ENCODE data around the gene RPA1. TPM values are rescaled to one million over a fixed set of nuclear protein-coding genes. Genes with fewer than 3 reads are reported as not detected.

Gene RPA1
- total RNA-seq, 1 experiment from 2014 or later: 24.6 TPM

DNA sequence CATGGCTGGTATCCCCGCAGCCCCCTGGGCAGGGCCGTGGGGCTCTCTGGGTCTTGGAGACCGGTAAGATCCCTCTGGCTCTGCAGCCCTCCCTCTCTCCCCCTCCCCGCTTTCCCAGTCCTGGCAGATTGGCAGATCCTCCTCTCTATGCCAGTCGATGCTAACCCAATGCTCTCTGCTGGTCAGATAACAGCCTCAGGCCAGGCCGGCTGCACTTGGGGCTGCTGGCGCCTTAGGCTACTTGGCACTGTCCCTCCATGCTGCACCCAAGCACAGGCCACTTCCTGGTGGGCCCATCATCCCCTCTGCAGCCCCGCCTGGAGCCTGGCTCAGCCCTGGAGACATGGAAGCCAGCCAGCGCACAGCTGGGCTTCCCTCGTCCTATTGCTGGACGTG lies 113.6 kb downstream of the RPA1 start:
- Histone ChIP-seq H3K36me3 (replicated peaks; ENCODE audit: control insufficient read depth, insufficient read depth, low read length) (no peaks in the 10 kb centered on the region), H3K27me3 (ENCODE audit: control insufficient read depth, insufficient read depth, low read length) (no peaks in the 10 kb centered on the region), H3K4me3 (ENCODE audit: insufficient read depth, low read depth, low read length) (no peak overlapping the region)
- peak; percentile 41 for DNase-seq

DNA sequence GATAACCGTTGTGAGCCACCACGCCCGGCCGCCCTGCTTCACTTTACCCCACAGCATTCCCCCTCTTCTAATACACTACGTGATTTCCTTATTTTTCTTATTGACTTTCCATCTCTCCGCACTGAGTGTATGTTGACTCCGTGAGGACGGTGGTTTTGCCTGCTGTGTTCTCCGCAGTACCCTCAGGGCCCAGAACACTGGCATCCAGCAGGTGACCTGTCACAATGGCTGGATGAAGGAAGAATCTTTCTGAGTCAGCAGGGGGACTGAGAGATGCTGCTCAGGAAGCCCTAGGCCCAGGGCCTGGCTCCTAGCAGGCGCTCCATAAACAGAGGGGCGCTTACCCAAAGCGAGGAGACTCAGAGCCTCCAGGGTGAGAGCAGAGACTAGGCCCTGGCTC lies 115.8 kb downstream of the RPA1 start:
- Histone ChIP-seq H3K4me3 (ENCODE audit: insufficient read depth, low read depth, low read length) (no peak overlapping the region), H3K36me3 (replicated peaks; ENCODE audit: control insufficient read depth, insufficient read depth, low read length) (no peaks in the 10 kb centered on the region), H3K27me3 (ENCODE audit: control insufficient read depth, insufficient read depth, low read length) (no peaks in the 10 kb centered on the region)
- DNase-seq: peak; percentile 71

DNA sequence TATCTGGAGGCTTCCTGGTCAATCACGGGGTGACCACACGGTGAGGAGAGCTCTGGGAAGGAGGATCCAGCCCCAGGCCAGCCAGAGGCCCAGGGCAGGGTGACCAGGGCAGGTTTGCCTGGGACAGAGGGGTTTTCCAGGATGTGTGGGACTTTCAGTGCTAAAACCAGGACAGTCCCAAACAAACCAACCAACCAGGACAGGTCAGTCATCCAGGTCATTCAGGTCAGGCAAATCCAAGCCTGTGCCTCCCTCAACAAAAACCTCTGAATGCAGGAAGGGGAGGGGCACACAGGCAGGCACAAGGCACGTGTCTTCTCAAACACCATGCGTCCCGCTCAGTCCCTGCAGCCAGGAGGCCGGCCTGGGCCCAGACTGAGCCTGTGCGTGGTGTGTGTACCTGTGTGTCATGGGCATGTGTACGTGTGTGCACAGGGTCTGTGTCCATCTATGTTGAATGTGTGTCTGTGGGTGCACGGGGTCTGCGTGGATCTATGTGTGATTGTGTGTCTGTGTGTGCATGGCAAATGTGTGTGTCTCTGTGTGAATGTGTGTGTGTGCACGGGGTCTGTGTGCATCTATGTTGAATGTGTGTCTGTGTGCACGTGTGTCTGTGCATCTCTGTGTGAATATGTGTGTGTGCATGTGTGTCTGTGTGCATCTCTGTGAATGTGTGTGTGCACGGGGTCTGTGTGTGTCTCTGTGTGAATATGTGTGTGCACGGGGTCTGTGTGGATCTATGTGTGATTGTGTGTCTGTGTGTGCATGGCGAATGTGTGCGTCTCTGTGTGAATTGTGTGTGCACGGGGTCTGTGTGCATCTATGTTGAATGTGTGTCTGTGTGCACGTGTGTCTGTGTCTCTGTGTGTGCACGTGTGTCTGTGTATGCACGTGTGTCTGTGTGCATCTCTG lies 116.5 kb downstream of the RPA1 start:
- H3K27me3 ChIP-seq (ENCODE audit: control insufficient read depth, insufficient read depth, low read length): no peaks in the 10 kb centered on the region
- H3K36me3 ChIP-seq (replicated peaks; ENCODE audit: control insufficient read depth, insufficient read depth, low read length): no peaks in the 10 kb centered on the region
- no peak overlapping the region for H3K4me3 ChIP-seq (ENCODE audit: insufficient read depth, low read depth, low read length)
- DNase-seq: peak; percentile 64

DNA sequence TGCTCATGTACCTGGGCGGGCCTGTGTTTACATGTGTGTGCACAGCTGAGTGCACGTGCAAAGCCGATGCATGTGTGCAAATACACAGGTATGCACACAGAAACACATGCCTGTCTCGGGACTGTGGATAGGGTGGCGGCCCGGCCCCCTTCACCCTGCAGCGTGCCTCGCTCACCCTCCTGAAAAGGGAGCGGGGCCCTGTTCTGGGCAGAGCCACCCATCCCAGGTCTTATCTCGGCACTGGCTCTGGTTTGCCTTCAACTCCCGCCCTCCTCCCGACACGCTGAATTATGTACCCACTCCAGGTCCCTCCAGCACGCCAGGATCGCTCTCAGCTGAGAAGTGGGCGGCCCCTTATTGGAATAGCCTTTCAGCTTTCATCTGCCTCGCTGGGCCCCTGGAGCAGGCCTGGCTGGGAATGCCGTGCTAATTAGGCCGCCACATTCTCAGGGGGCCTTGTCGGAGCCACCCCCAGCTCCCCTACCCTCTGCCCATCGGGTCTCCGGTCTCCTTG lies 117.5 kb downstream of the RPA1 start:
- no peak overlapping the region for H3K4me3 ChIP-seq (ENCODE audit: insufficient read depth, low read depth, low read length)
- no peak for DNase-seq

DNA sequence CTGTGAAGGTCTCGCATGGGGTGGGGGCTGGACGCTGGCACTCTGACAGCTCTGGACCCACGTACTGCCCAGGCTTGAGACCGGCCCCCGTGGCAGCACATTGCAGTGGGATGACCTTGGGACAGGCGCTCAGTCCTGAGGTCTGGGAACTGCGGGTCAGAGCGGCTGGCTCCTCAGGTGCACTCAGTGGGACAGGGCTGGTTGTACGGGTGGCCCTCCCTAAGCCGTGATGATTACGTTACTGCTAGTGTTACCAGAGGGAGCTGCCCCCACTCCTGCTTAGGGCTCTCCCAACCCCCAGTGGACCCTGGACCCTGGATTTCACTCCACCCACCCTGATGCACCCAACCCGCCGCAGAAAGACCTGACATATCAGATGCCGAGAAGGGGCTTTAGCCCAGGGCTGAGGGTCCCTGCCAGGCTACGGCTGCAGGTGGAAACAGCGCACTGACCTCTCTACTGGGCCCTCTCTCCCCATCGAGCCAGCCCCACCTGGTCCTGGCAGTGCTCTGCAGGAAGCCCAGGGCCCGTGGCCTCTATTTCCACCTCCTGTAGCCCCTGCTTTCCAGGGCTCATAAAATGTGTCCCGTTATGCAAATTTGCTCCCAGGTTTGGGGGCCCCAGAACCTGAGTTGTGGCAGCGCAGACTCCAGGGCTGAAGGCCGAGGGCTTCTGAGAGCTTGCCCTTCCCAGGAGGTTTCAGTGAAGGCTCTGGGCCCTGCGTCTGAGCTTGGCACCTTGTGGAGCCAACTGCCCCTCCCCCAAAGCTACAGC lies 118.1 kb downstream of the RPA1 start:
- DNase-seq: peak; percentile 68
- Histone ChIP-seq H3K27me3 (ENCODE audit: control insufficient read depth, insufficient read depth, low read length) (no peaks in the 10 kb centered on the region), H3K36me3 (replicated peaks; ENCODE audit: control insufficient read depth, insufficient read depth, low read length) (no peaks in the 10 kb centered on the region), H3K4me3 (ENCODE audit: insufficient read depth, low read depth, low read length) (no peak overlapping the region)

More for the DNA sequence above, 117.5 kb downstream of the RPA1 start:
- no peaks in the 10 kb centered on the region for H3K36me3 ChIP-seq (replicated peaks; ENCODE audit: control insufficient read depth, insufficient read depth, low read length)
- H3K27me3 ChIP-seq (ENCODE audit: control insufficient read depth, insufficient read depth, low read length): no peaks in the 10 kb centered on the region

DNA sequence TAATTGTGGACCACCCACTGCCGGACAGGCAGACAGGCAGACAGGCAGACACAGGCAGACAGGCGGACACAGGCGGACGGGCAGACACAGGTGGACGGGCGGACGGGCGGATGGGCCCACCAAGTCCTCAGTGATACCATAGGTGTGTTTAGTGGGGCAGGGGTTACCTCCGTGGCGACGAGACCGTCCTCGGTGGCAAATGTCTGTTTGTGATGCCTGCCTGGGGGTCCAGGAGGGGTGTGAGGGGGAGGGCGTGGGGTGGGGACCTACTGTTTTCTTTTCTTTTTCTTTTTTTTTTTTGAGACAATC lies 118.7 kb downstream of the RPA1 start:
- H3K4me3 ChIP-seq (ENCODE audit: insufficient read depth, low read depth, low read length): no peak overlapping the region
- no peaks in the 10 kb centered on the region for H3K27me3 ChIP-seq (ENCODE audit: control insufficient read depth, insufficient read depth, low read length)
- peak; percentile 55 for DNase-seq
- no peaks in the 10 kb centered on the region for H3K36me3 ChIP-seq (replicated peaks; ENCODE audit: control insufficient read depth, insufficient read depth, low read length)

Other genes with a start within 250 kb of the RPA1 start
- 36.0 and 37.7 TPM in 2 replicates for gene SLC43A2, start 201.2 kb upstream of the RPA1 start, total RNA-seq (2014; rRNA removed; shearing (Covaris generic))
- 5.1 and 7.6 TPM in 2 replicates for gene SCARF1, start 184.3 kb upstream of the RPA1 start, total RNA-seq (2014; rRNA removed; shearing (Covaris generic))
- 31.0 and 32.8 TPM in 2 replicates for gene RILP, start 180.1 kb upstream of the RPA1 start, total RNA-seq (2014; rRNA removed; shearing (Covaris generic))
- 128 and 146 TPM in 2 replicates for gene PRPF8, start 145.1 kb upstream of the RPA1 start, total RNA-seq (2014; rRNA removed; shearing (Covaris generic))
- gene TLCD2, start 119.6 kb upstream of the RPA1 start, total RNA-seq (2014; rRNA removed; shearing (Covaris generic)): 0.04 and 0.45 TPM in 2 replicates
- 13.2 and 14.3 TPM in 2 replicates for gene WDR81, start 105.3 kb upstream of the RPA1 start, total RNA-seq (2014; rRNA removed; shearing (Covaris generic))
- gene SERPINF2, start 87.1 kb upstream of the RPA1 start, total RNA-seq (2014; rRNA removed; shearing (Covaris generic)): 0.52 and 0.74 TPM in 2 replicates
- 30.3 and 33.4 TPM in 2 replicates for gene SERPINF1, start 67.9 kb upstream of the RPA1 start, total RNA-seq (2014; rRNA removed; shearing (Covaris generic))
- gene SMYD4, start 103 bp upstream of the RPA1 start, total RNA-seq (2014; rRNA removed; shearing (Covaris generic)): 14.0 and 20.6 TPM in 2 replicates
- gene RTN4RL1, start 195.3 kb downstream of the RPA1 start, total RNA-seq (2014; rRNA removed; shearing (Covaris generic)): 4.0 and 7.0 TPM in 2 replicates
- gene DPH1, start 200.1 kb downstream of the RPA1 start, total RNA-seq (2014; rRNA removed; shearing (Covaris generic)): 37.0 and 53.6 TPM in 2 replicates
- 23.1 and 25.1 TPM in 2 replicates for gene OVCA2, start 212.0 kb downstream of the RPA1 start, total RNA-seq (2014; rRNA removed; shearing (Covaris generic))
- gene HIC1, start 225.1 kb downstream of the RPA1 start, total RNA-seq (2014; rRNA removed; shearing (Covaris generic)): 0.03 and 0.63 TPM in 2 replicates